Endothelial cell of umbilical vein (primary cell): ENCODE results near the gene FNDC1. TPM values are rescaled to one million over a fixed set of nuclear protein-coding genes. Genes with fewer than 3 reads are reported as not detected.

Experiments
- BruUV-seq: library from RNA; stranded (reverse); fragments of 400-500 nt; replicated peaks from 2 replicates; lab custom pipeline; 2021; lab: Mats Ljungman, UMichigan
- CTCF ChIA-PET: fragments of 300-600, 350-600 bp; sonication (Branson Sonifier 250); formaldehyde crosslinking; loops from one replicate; lab custom pipeline; 2021; ENCODE audit warnings: antibody characterized with exemption, inconsistent platforms; lab: Charles Lee
- POLR2A ChIA-PET: fragments of 300-600, 350-600 bp; sonication (Branson Sonifier 250); formaldehyde crosslinking; loops from one replicate; lab custom pipeline; 2021; ENCODE audit warnings: antibody characterized with exemption, inconsistent platforms; lab: Charles Lee
- DNase-seq: peaks from one replicate; pipeline ENCODE4 v3.0.0-alpha.2; 2011; ENCODE audit warnings: low read depth, low spot score
- FAIRE-seq: peaks from 2 replicates; lab custom pipeline; 2011; peaks lifted over from hg19 to GRCh38; lab: Jason Lieb, UNC
- H2AFZ ChIP-seq: 2 replicates; pipeline ENCODE4 v1.6.0; 2012; ENCODE audit warnings: low read depth, low read length, control low read depth, inconsistent platforms
- H3K27ac ChIP-seq: 2 replicates; pipeline ENCODE4 v1.5.1; 2011; ENCODE audit warnings: low read depth, mild to moderate bottlenecking, control low read depth, low read length, moderate library complexity; ENCODE audit not compliant: insufficient read depth
- H3K27me3 ChIP-seq, 2 experiments: 2 replicates each; pipeline versions ENCODE4 v1.6.0 to v1.6.1; 2011; ENCODE audit warnings: low read length in 2 of 2, mixed read lengths in 1 of 2; ENCODE audit not compliant: control insufficient read depth in 2 of 2, insufficient read depth in 2 of 2
- H3K36me3 ChIP-seq, 2 experiments: 2 replicates in 1 of 2; 3 replicates in 1 of 2; pipeline ENCODE4 v1.5.1; 2011; ENCODE audit warnings: low read length in 2 of 2, mild to moderate bottlenecking in 1 of 2, moderate library complexity in 1 of 2; ENCODE audit not compliant: control insufficient read depth in 2 of 2, insufficient read depth in 2 of 2; ENCODE audit errors: extremely low read depth in 1 of 2
- H3K4me1 ChIP-seq: 3 replicates; pipeline ENCODE4 v1.5.1; 2011; ENCODE audit warnings: mild to moderate bottlenecking, low read length; ENCODE audit not compliant: control insufficient read depth, insufficient read depth; ENCODE audit errors: extremely low read depth
- H3K4me2 ChIP-seq: 2 replicates; pipeline ENCODE4 v1.6.1; 2011; ENCODE audit warnings: low read length, control low read depth, mixed read lengths; ENCODE audit not compliant: insufficient read depth
- H3K4me3 ChIP-seq, 3 experiments: fragments of 200-600 bp in 1 of 3; sonication (generic), shearing (Covaris generic) in 1 of 3; replicated peaks in 1 of 3; 2 replicates each; pipeline ENCODE4 v1.5.1; 2011 to 2016; ENCODE audit warnings: control low read depth in 3 of 3, low read length in 3 of 3, mild to moderate bottlenecking in 2 of 3, inconsistent platforms in 1 of 3, low read depth in 1 of 3, moderate library complexity in 1 of 3; ENCODE audit not compliant: insufficient read depth in 1 of 3
- H3K79me2 ChIP-seq: 2 replicates; pipeline ENCODE4 v1.6.0; 2012; ENCODE audit warnings: low read length, inconsistent platforms; ENCODE audit not compliant: control insufficient read depth, insufficient read depth
- H3K9ac ChIP-seq: replicated peaks from 2 replicates; pipeline ENCODE3; 2011; ENCODE audit warnings: low read length, control low read depth; ENCODE audit not compliant: insufficient read depth; ENCODE audit errors: extremely low read depth
- H3K9me1 ChIP-seq: replicated peaks from 3 replicates; pipeline ENCODE4 v1.6.0; 2011; ENCODE audit warnings: mild to moderate bottlenecking, low read length; ENCODE audit not compliant: control insufficient read depth, insufficient read depth; ENCODE audit errors: extremely low read depth
- H3K9me3 ChIP-seq: replicated peaks from 2 replicates; pipeline ENCODE4 v1.5.1; 2012; ENCODE audit warnings: low read length, inconsistent platforms; ENCODE audit not compliant: control insufficient read depth, insufficient read depth
- H4K20me1 ChIP-seq: replicated peaks from 2 replicates; pipeline ENCODE3; 2011; ENCODE audit warnings: mild to moderate bottlenecking, low read length; ENCODE audit not compliant: control insufficient read depth, insufficient read depth; ENCODE audit errors: extremely low read depth
- CTCF ChIP-seq, 2 donors: IDR thresholded peaks; 1 replicate in 1 of 2; 2 replicates in 1 of 2; pipeline ENCODE4 v1.5.1; 2011; ENCODE audit warnings: low read length in 2 of 2, mild to moderate bottlenecking in 2 of 2, moderate library complexity in 2 of 2, control low read depth in 1 of 2, inconsistent platforms in 1 of 2, low read depth in 1 of 2; ENCODE audit not compliant: insufficient read depth in 1 of 2; ENCODE audit errors: extremely low read depth in 1 of 2
- GATA2 ChIP-seq: IDR thresholded peaks from 2 replicates; pipeline ENCODE4 v1.7.0; 2011; ENCODE audit warnings: low read depth, mild to moderate bottlenecking, moderate library complexity, mixed read lengths, low read length; ENCODE audit not compliant: insufficient read length, insufficient read depth
- MYC ChIP-seq: IDR thresholded peaks from one replicate; pipeline ENCODE4 v1.6.1; 2011; ENCODE audit warnings: mild to moderate bottlenecking, low read depth, low read length
- POLR2AphosphoS5 ChIP-seq: IDR thresholded peaks from 2 replicates; pipeline ENCODE4 v1.6.1; 2012; ENCODE audit warnings: low read depth, mild to moderate bottlenecking, control low read depth, low read length, moderate library complexity; ENCODE audit not compliant: insufficient read depth
- dilution Hi-C: fragments of 300-500 bp; cut with MboI; formaldehyde crosslinking; loops from one replicate; pipeline ENCODE4 v1.15.0; 2019; ENCODE audit warnings: low sequenced_read_pairs; ENCODE audit not compliant: extremely low pct_ligation_motif_present
- intact Hi-C: fragments of 100-400 bp; cut with micrococcal nuclease; formaldehyde crosslinking; loops from one replicate; pipeline ENCODE4 v1.10.0; 2022
- polyA plus RNA-seq, 4 experiments: library from polyadenylated mRNA; depleted of rRNA in 3 of 4; stranded (reverse) in 3 of 4; unstranded in 1 of 4; fragments of >200 nt; gene quantifications; 2 replicates each; pipeline versions ENCODE4 v1.2.1 to v1.2.3, GENCODE V29; 2011 to 2012; ENCODE audit warnings: missing spikeins in 1 of 4
- total RNA-seq: library from RNA; stranded (reverse); gene quantifications from 2 replicates; pipeline ENCODE4 v1.2.3, GENCODE V29; 2021
- TF ChIP-seq, protein P1 (sequence below): IDR thresholded peaks from 2 replicates; pipeline ENCODE4 v1.6.1; 2011; ENCODE audit not compliant: insufficient read depth, insufficient read length

The FNDC1 gene
- total and polyA plus RNA-seq, 2 donors (not counting 3 experiments of a cell fraction or from before 2014, with no cell fraction given) = 0.04 TPM; not detected in 1

GRCh38 chr6:159149641-159150040, 19.6 kb upstream of the FNDC1 start:
- H2AFZ ChIP-seq = no peak overlapping the region
- no peaks in the 10 kb centered on the region for H3K27me3 ChIP-seq
- no peak overlapping the region for H3K4me3 ChIP-seq
- H3K4me1 ChIP-seq = no peaks in the 10 kb centered on the region
- H3K9me1 ChIP-seq = no peaks in the 10 kb centered on the region
- POLR2A ChIA-PET = no interaction called here
- no peak overlapping the region for H3K9ac ChIP-seq
- intact Hi-C loops = no loop called here
- H3K4me2 ChIP-seq = no peak overlapping the region
- dilution Hi-C loops = no loop called here
- no TSS peak for BruUV-seq
- no peaks in the 10 kb centered on the region for H3K79me2 ChIP-seq
- CTCF ChIA-PET = interaction anchor here (0.7 to 1.1 kb wide), 3 partner anchors 15 to 505 kb away, joined by 3 to 4 read pairs (median 3); no protein-coding TSS in a partner anchor
- no peaks in the 10 kb centered on the region for H3K9me3 ChIP-seq
- no peak for TF ChIP-seq CTCF (IDR thresholded peaks at IDR 0.05; ENCODE audit: extremely low read depth in 1 of 2, insufficient read depth in 1 of 2, low read depth in 1 of 2, low read length in 2 of 2)
- no peak for TF ChIP-seq GATA2
- TF ChIP-seq POLR2AphosphoS5 = no peak
- TF ChIP-seq MYC = no peak
- DNase-seq (no peak), FAIRE-seq (no peak)
- no peak overlapping the region for H3K27ac ChIP-seq
- no peaks in the 10 kb centered on the region for H3K36me3 ChIP-seq
- no peaks in the 10 kb centered on the region for H4K20me1 ChIP-seq

DNA sequence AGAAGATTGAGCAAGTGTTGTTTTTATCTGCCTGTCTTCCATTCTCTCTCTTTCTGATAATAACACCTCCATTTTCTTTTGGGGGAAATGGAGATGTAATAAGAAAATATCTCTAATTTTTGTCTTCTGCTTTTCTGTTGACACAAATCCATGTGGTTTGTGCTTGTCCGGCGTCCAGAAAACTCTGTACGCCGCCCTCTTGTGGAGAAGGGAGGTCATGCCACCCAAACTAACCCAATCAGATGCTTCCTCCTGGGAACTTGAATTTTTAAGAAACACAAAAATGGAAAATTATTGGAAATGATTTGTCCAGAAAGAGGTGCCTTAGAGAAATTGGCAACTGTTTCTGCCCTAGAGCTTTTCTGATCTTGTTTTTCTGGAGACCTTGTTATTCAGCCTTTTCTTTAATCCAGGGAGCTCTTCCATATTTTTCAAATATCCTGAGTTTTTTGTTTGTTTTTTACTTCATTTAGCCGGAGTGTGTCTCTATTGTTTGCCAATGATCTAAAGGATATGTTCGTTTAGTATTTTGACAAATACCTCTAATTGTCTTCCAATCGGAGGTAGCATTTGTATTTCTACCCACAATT, 17.8 kb upstream of the FNDC1 start:
- dilution Hi-C loops (no loop called here), intact Hi-C loops (no loop called here)
- DNase-seq (peak; percentile 61), FAIRE-seq (peak; percentile 70)
- H3K27me3 ChIP-seq = no peaks in the 10 kb centered on the region
- H3K4me1 ChIP-seq = no peaks in the 10 kb centered on the region
- no peaks in the 10 kb centered on the region for H4K20me1 ChIP-seq
- H2AFZ ChIP-seq = no peak overlapping the region
- TF ChIP-seq, protein P1, sequence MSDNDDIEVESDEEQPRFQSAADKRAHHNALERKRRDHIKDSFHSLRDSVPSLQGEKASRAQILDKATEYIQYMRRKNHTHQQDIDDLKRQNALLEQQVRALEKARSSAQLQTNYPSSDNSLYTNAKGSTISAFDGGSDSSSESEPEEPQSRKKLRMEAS = no peak
- peak; percentile 75 to 82 for TF ChIP-seq CTCF (IDR thresholded peaks at IDR 0.05; ENCODE audit: extremely low read depth in 1 of 2, insufficient read depth in 1 of 2, low read depth in 1 of 2, low read length in 2 of 2)
- no peaks in the 10 kb centered on the region for H3K9me3 ChIP-seq
- H3K9ac ChIP-seq = no peak overlapping the region
- ChIA-PET CTCF (interaction anchor here (0.6 to 2.2 kb wide), 6 partner anchors 17 to 504 kb away, joined by 3 to 5 read pairs (median 3); no protein-coding TSS in a partner anchor), POLR2A (no interaction called here)
- no peak overlapping the region for H3K4me2 ChIP-seq
- H3K4me3 ChIP-seq = no peak overlapping the region
- no TSS peak for BruUV-seq
- H3K27ac ChIP-seq = no peak overlapping the region
- H3K9me1 ChIP-seq = no peaks in the 10 kb centered on the region
- no peaks in the 10 kb centered on the region for H3K36me3 ChIP-seq
- H3K79me2 ChIP-seq = no peaks in the 10 kb centered on the region
